GM10847 (cell line): ENCODE measurements around the gene ANKRD60.

Experiments used
- POLR2A ChIP-seq: IDR thresholded peaks from 2 replicates; pipeline ENCODE4 v1.6.1; 2011; ENCODE audit not compliant: insufficient read length; ENCODE audit errors: extremely low read depth

The ANKRD60 gene

DNA sequence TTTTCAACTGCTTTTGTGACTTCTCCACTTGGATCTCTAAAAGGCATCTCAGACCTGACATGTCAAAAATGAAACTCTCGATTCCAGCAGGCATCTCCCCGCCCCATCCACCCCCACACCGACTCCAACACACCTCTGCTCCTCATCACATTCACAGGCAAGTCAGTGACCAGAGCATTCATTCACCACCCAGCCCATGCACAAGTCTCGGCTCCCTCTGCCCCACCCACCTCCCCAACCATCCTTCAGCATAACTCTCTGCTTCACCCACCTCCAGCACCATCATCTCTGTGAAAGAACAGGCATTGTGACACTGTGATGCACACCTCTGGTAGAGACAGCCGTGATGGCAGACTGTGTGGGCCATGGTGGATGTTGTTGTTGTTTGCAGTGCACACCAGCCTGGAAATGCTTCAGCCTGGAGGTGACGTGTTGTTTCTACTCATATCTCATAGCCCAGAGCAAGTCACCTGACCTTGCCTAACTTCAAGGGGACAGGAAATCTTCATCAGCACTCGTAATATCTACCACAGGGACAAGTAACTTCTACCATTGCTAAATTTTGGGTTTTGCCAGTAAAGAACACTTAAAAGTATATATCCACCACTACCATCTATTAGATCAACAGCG is 56.5 kb downstream of the ANKRD60 start:
- no peak for TF ChIP-seq POLR2A

DNA sequence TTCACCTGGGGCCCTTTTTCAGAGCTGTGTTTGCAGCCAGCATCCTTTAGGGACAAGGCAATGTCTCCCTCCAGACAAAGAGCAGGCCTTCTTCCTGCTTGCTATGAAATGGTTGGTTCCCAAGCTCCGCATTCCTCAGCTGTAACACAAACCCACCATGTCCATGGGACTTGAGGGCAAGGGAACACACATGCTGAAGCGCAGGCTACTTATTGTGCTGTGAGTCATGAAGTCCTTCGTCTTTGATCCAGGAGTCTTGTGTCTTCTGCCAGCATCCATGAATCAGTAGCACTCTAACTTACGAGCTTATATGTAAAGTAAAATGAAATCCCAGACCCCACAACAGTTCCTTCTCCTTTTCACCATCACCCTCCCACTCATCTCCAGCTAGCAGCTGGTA is 59.0 kb downstream of the ANKRD60 start:
- no peak for TF ChIP-seq POLR2A

DNA sequence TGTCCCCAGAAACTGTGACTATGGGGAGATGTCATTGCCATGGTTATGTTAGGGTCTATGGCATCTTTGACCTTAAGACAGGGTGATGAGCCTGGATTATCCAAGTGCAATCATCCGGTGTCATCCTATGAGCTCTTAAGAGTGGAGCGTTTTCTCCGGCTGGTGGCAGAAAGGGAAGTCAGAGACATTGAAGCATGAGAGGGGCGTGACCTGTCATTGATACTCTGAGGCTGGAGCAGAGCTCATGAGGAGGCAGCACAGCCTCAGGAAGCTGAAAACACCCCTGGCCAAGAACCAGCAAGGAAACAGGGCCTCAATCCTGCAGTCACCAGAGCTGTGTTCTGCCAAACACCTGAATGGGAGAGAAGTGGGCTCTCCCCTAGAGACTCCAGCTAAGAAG is 59.6 kb downstream of the ANKRD60 start:
- no peak for TF ChIP-seq POLR2A

DNA sequence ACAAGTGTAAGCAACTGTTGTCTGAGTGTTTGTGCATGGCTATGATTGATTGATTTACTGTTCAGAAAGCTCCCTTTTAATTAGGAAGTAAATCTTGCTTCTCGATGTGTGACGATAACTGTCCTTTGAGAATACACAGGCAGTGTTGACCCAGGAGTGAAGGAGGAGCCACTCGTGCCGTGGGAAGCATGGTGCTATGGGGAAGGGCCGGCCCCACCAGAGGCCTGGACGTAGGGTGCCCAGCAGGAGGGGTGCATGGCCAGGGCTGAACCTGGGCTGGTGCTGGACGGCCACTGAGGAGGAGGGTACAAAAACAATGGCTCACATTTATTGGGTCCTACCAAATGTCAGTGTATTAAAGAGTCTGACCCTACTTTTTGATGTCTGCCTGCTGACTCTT is 60.7 kb downstream of the ANKRD60 start:
- TF ChIP-seq POLR2A, result no peak
